Glomerular visceral epithelial cell (primary cell): ENCODE data around the gene INAVA.
"Not testable (repeated sequence)": the region's sequence is repeated elsewhere in the genome, so short reads cannot be mapped to it uniquely, and the experiment has no call there.

Experiments
- DNase-seq: peaks from one replicate; pipeline ENCODE4 v3.0.0-alpha.2; 2016; ENCODE audit errors: extremely low spot score

INAVA gene

DNA sequence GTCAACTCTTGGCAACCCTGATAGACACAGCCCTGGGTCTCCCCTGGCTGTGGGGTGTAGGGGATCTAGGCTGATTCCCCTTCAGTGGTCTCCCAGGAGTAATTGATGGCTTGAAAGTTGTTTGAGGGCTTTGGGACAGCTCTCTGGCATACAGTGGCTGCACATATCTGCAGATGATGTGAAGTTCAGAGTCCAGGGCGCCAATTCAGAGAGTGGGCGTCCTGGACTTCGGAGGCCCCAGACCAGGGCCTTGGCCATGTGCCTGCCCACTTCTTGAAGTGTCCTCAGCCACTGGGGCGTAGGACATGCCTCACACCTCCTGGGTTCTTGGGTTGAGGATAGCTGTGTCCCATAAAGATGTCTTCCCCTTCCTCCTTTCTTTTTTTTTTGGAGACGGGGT, 2.6 kb downstream of the INAVA start:
- no peak for DNase-seq

DNA sequence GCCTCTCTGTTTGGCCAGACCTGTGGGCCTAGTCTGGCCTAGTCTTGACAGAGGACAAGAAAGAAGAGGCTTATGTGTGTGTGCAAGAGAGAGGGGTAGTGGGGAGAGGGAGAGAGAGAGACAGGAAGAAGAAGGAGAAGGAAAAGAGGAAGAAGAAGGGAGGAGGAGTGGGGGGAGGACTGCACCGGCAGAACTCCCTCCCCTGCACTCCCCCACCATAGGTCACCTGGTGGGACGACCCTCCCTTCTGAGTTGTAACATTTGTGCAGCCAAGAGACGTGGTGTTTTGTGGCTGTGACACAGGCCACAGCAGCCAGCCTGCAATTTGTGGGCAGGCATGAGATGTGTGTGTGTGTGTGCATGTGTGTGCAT, 4.3 kb downstream of the INAVA start:
- no peak for DNase-seq

DNA sequence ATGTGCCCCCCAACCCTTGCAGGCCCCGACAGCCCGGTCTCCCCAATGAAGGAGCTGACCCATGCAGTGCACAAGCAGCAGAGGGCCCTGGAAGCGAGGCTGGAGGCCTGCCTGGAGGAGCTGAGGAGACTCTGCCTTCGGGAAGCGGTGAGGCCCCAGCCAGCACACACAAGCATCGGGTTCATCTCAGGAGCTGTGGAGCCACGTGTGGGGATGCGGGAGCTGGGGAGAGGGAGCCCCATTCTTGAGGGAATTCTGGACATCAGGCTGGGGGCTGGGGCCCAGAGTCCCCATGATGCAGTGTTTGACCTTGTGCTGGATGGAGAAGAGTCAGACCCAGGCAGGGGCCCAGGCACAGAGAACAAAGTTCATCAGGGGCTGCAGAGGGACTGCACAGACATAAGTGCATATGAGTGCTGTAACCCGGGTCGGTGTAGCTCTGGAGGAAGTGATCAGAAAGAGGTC, 4.8 kb downstream of the INAVA start:
- no peak for DNase-seq

DNA sequence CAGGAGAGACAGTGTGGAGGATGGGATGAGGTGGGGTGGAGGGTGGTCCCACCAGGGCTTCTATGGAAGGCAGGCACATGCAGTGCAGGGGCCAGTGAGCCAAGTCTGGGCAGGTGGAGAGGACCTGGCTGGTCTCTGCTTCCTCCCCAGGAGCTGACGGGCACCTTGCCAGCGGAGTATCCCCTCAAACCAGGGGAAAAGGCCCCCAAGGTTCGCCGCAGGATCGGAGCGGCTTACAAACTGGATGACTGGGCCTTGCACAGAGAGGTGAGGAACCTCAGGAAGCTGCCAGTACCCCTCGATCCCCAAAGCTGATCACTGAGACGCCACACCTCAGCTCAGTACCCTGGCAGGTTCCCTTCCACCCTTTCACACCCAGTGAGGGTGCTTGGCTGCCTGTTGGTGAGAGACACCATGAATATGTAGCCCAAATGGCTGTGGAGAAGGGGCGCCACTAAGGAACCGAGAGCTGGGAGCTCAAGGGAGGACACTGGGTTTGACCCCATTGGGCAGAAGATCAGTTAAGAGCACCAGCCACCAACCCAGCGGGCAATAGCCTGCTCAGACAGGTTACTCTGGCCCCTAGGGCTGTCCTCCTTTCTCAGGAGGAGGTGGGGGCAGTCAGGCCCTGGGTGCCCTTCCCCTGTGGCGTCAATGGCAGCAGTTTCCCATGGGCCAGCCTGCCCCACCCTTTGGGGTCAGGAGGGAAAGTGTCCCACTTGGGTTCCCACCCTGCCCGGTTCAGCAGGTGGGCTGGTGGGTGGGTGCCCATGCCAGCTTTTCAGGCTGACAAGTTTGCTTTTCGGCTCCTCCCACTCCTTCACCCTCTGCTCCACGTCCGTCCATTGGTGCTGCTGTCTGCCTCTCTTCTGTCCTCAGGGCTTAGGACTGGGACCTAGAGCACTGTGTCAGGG, 5.5 kb downstream of the INAVA start:
- DNase-seq = no peak

DNA sequence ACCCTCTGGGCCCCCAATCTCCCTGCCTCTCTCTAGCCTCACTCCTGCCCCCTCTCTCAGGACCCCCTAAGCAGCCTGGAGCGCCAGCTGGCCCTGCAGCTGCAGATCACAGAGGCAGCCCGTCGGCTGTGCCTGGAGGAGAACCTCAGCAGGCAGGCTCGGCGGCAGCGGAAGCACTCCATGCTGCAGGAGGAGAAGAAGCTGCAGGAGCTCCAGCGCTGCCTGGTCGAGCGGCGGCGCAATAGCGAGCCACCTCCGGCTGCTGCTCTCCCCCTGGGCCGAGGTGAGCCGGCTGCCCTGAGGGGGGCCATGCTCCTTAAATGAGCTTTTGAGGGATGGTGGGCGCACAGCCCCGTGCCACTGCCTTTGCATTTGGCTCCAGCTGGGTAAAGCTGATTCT, 6.2 kb downstream of the INAVA start:
- DNase-seq = no peak

DNA sequence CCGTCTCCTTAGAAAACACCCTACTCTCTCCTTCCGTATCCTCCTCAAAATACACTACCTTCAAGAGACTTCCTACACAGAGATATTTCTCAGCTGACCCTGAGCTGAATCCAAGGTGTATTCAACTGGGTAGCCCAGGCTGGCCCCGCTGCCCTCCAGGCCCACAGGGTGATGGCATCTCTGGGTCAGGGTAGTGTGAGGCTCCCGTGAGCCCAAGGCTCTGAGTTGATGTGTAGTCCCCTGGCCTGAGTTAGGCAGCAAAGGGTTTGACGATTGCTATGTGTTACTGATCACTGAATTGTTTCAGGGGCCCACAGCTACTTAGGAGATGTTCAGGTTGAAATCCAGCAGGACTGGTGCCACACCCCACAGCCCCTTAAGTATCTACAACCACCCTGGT, 6.7 kb downstream of the INAVA start:
- no peak for DNase-seq

DNA sequence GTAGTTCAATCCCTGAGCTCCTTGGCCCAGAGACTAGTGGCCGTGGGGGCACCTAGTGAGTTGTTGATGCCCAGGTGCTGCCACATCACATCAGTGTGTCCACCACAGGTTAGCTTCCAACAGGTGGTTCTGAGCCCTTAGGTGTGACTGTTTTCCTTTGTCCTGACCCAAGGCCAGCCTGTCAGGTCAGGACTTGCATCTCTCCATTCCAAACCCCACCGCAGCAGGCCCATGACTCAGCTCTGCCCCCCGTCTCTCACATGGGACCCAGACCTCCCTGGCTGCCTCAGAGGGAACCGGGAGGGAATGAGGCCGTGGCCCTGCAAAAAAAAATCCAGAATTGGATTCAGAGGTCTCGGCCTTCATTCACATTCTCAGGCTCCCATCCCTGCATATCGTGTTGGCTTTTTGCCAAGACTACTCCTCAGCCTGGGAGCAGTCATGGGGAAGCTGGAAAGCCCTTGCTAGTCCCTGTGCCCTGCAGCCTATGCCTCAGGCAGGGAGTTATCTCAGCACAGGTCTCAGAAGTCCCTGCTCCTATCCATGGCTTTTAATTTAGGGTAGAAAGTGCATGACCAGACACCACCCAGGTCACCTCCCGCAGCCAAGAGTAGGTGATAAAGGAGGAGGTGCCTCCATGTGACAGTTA, 7.2 kb downstream of the INAVA start:
- no peak for DNase-seq

DNA sequence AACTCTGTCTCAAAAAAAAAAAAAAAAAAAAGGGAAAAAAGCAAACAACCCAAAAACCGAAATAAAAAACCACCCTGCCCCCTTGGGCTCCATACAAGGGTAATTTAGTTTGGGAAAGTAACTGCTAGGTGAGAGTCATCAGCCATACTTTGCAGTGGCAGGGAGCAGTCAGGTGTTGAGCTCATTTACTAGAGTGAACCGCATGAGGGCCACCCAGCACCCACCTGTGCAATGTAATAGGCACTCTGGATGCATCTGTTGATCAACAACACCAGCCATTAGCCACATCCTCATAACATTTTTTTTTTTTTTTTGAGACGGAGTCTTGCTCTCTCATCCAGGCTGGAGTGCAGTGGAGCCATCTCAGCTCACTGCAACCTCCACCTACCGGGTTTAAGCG, 9.1 kb downstream of the INAVA start:
- no peak for DNase-seq

DNA sequence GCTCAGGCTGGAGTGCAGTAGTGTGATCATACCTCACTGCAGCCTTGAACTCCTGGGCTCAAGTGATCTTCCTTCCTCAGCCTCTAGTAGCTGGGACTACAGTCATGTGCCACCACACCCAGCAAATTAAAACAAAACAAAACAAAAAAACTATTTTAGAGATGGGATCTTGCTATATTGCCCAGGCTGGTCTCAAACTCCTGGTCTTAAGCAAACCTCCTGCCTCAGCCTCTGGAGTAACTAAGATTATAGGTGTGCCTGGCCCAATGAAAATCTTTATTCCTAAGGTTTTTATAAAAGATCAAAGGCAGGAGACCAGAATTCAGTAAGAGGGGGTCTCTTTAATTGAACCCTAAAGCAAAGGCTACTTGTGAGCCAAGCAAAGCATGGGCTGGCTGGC, 10.1 kb downstream of the INAVA start:
- no peak for DNase-seq

DNA sequence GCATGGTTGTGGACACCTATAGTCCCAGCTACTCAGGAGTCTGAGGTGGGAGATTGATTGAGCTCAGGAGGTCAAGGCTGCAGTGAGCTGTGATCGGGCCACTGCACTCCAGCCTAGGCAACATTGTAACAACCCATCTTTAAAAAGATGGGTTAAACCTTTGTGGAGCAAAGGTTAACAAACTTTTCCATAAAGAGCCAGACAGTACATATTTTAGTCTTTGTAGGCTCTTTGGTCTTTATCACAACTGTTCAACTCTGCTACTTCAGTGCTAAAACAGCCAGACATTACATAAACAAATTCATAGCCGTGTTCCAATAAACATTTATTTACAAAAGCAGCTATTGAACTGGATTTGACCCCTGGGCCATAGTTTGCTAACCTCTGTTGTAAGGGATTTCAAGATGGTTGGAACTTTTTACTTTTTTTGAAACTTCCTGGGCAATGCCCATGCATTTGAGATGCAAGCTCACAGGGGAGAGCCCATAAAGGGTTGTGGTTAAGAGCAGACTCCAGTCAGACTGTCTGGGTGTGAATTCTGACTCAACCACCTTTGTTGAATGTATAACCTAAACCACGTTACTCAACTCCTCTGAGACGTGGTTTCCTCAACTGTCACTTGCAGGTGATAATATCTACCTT, 10.8 kb downstream of the INAVA start:
- peak; percentile 52 for DNase-seq

DNA sequence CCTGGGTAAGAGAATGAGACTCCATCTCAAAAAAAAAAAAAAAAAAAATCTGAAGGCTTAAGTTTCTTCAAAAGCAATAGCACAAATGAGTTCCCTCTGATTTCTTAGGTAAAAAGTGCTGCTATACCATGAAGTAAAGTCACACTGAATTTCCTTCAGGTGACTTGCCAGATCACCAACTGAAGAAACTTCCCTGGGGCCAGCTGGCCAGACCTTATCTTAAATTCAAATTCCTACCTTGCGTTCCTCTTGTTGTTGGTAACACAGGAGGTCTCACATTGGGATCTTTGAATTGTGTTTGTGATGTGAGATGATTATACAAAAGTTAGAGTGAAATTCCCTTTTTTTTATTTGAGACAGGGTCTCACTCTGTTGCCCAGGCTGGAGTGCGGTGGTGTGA, 11.8 kb downstream of the INAVA start:
- DNase-seq = no peak

DNA sequence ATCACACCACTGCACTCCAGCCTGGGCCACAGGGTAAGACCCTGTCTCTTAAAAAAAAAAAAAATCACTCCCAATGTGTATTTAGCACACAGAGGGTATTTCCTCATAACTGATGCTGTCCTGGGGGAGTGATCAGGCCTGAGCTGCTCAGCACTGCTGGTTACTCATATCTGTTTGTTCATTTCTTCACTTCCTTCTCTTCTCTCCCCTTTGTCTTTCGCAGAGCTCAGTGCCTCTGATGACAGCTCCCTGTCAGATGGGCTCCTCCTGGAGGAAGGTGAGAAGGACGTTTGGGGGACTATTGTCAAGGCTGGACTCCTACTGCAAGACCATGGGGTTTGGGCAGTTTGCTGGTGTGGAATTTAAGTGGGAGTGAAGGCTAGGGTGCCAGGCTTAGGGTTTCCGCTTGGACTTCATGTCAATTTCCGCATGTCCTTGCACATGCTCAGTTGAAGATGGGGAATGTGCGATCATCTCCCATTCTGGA, 13.0 kb downstream of the INAVA start:
- no peak for DNase-seq

DNA sequence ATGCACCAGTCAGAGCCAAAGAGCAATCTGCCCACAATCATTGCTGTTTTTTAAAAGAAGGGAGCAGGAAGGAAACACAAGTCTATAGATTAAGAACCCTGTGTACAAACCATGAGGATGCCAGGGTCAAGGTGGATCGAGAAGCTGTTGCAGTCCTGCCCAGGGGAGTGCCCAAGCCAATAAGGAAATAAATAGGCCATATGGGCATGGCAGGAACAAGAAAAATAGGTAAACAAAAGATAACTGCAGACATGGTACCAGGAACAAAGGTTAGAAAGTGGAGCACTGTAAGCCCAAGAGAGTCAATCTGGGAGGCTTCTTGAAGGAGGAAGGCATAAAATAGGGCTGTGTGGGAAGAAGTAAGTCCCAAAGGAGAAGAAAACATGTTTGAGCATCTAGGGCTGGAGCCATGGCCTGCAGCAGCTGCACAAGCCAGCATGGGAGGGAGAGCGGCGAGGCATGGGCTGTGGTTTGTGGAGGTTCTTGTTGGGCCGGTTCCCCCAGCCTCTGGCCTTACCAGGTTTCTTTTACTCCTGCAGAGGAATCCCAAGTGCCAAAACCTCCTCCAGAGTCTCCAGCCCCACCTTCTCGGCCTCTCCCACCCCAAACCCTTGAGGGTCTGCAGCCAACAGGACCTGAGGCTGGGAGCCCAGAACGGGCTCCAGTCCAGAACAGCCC, 13.6 kb downstream of the INAVA start:
- no peak for DNase-seq

DNA sequence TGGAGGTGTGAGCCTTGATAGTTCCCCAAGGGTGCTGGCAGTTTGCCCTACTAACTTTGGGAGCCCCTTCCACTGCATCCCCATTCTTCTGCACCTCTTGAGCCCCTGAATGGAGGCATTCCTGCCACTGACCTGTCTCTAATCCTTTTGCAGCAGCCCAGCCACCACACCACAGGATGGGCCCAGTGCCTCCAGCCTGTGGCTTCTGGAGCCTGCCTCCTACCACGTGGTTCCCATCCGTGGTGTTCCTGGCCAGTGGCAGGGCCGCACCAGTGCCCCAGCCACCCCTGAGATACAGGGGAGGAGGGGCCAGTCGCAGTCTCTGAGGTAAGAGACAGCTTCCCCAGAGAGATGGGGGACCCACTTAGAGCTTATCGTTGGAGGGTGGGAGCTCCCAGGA, 14.4 kb downstream of the INAVA start:
- DNase-seq = no peak

DNA sequence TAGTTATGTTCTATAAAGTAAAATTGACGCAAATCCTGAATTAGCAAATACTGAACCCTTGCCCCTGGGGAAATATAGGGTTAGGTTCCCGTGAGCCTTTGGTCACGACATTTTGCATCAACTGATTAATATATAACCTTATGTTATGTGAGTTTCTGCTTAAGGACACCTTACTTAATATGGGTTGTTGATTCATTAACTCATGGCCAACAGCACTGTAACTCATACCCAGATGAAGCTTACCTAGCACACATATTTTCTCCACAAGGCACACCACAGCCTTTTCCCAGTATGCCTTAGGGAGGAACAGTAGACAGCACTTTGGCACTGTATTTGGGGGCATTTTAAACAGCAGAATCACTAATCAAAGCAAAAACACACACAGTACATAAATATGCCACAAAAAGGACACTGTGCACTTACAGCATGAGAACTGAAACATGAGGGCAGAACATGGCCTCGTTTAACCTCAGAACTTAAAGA, 15.1 kb downstream of the INAVA start:
- DNase-seq = no peak

DNA sequence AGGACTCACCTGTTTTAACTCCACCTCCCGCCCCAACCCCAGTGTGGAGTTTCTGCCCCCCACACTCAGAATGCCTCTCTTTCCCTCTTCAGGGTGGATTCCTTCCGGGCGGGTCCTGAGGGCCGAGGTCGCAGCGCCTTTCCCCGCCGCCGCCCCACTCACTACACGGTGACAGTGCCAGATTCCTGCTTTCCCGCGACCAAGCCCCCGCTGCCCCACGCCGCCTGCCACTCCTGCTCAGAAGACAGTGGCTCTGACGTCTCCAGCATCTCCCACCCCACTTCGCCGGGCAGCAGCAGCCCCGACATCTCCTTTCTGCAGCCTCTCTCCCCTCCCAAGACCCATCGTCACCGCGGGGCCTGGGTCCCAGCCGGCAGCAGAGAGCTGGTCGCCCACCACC, 16.7 kb downstream of the INAVA start:
- no peak for DNase-seq

DNA sequence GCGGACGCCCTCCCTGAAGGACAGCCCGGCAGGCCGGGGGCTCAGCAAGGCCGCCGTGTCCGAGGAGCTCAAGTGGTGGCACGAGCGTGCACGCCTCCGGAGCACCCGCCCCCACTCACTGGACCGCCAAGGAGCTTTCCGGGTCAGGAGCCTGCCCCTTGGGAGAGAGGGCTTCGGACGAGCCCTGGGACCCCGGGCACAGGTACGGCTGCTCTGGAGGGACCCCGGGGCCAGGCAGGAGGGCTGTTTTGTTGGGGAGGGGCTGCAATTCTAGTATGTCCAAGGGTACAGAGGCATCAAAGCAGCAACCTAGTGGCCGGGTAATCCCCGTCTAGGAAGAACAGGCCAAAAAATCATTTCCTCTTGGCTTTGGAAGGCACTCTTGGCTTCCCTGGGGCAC, 17.2 kb downstream of the INAVA start:
- not testable (repeated sequence) for DNase-seq

DNA sequence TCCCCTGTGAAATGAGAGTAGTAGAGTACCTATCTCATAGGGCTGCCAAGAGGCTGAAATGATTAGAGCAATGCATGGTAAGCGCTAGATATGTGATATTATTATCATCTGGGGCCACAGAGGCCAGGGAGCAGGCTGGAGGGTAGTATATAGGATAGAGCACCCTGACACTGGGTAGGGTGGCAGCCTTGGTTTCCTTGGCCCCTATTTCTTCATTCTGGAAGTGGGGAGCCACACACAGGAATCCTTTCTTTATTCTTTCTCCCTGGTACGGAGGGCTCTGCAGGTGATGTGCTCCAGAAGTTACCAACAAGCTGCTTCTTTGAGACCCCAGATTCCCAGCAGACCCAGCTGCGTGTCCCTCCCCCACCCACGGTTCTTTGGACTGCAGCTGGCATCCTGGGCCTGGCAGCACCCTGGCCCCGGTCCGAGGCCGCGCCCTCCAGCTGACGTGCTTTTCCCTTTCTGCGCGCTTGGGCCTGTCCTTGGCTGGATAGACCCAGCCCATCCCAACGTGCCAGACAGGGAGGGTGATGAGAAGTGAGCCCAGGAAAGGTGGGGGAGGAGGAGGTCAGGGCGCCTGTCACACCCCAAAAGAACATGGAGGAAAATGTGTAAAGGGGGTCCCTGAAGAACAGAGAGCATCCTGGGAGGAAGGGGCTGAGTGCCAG, 18.2 kb downstream of the INAVA start:
- DNase-seq = no peak

DNA sequence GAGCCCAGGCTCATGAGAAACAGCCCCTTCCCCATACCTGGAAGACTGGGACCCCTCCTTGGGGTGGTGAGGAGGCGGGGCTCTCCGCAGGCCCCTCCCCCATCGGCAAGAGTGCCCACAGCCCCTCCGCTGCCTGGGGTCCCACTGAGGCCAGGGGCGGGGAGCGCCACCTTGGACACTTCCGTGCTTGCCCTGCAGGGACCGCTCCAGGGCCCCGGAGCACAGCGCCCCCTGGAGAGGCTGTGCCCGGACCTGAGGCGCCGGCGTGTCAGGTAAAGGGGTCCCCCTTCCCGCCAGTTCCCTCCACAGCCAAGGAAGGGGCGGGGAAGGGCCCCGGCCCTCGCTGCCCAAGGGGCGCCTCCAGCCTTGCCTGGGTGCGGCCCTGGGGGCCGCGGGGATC, 21.5 kb downstream of the INAVA start:
- DNase-seq = no peak

DNA sequence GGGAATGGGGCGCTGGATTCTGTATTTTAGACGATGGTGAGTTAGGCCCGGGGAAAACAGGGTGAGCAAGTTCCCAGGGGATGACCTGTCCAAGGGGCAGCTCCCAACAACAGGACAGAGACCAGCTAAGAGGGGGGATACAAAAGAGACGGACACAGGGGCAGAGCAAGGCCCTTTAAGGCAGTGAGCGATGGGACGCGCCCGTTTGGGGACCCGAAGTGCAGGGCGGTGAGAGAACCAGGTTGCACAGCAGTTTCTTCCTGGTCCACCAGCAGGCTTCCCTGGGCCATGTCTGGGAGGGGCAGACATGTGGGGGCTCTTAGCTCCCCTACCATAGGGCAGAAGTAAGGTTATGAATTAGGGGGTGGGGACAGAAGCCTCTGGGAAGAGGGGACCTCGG, 22.0 kb downstream of the INAVA start:
- DNase-seq = no peak

DNA sequence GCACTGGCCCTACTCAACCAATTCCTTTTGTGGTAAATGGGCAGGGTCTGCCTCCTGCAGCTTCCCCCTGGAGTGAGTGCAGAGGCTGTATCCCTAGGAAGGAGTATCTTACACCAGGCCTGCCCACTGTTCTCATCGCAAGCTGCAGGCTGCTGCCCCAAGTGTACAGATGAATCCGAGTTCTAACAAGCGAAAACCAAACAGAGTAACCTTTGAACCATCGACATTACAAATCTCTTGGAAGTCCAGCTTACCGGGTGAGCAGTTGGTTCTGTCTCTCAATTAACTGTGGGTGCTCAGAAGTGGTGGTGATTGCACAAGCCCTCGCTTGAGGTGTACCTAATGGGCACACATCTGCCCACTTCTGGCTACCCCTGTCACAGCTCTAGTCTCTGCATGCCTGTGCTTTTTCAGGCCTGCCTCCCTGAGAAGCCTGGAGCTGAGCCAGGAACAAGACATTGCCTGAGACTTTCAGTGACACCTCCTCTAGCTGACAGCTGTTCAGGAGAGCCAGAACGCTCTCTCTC, 22.7 kb downstream of the INAVA start:
- no peak for DNase-seq
